ENCODE measurements around the gene LBHD1.

The LBHD1 gene

GRCh38 chr11:62649486-62649885 is 22.6 kb downstream of the LBHD1 start:
- in situ Hi-C loops (cut with MboI; ENCODE audit: low sequenced_read_pairs, unreplicated experiment): no loop called here
- no peak for DNase-seq (ENCODE audit: low spot score)
- TF ChIP-seq CTCF (IDR thresholded peaks at IDR 0.05; ENCODE audit: borderline replicate concordance, control extremely low read depth, extremely low read depth, insufficient read depth, missing control alignments): no peak

DNA sequence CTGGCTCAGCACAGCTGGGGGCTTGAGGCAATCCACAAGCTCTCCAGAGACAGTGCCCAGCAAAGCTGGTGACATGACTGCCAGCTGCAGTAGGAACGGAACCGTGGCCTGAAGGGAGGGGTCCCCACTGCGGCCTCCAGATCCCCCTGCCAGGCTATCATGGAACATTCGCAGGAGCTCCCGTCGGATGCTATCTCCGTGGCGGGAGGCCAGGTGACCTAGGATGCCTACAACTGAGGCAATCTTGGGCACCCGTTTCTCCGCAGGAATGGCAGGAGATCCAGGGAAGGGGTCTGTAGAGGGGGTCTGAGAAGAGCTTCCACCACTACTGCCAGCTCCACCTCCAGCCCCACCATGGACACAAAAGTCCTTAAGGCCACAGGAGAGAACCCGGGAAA is 23.1 kb downstream of the LBHD1 start:
- TF ChIP-seq CTCF (IDR thresholded peaks at IDR 0.05; ENCODE audit: borderline replicate concordance, control extremely low read depth, extremely low read depth, insufficient read depth, missing control alignments): no peak
- in situ Hi-C loops (cut with MboI; ENCODE audit: low sequenced_read_pairs, unreplicated experiment): no loop called here
- DNase-seq (ENCODE audit: low spot score): no peak

- TF ChIP-seq CTCF (IDR thresholded peaks at IDR 0.05; ENCODE audit: borderline replicate concordance, control extremely low read depth, extremely low read depth, insufficient read depth, missing control alignments): no peak
- in situ Hi-C loops (cut with MboI; ENCODE audit: low sequenced_read_pairs, unreplicated experiment): no loop called here
- DNase-seq (ENCODE audit: low spot score): no peak
Measured at GRCh38 chr11:62648185-62648966, 23.7 kb downstream of the LBHD1 start.

DNA sequence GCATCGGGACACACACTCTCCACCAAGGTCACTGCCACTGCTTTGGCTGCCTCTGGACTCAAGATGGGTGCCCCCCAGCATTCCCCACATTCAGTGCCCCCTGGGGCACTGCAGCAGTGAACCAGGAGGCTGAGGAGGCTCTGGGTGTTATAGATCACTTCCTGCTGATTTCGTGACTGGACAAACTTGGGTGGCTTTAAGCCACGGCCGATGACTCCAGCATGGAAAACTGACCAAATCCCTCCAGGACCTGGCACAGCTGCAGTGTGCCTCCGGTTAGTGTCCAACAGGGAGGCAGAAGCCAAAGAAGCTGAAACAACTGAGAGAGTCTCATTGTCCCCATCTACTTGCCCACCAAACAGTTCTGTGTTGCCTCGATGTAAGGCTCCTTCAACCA is 24.5 kb downstream of the LBHD1 start:
- TF ChIP-seq CTCF (IDR thresholded peaks at IDR 0.05; ENCODE audit: borderline replicate concordance, control extremely low read depth, extremely low read depth, insufficient read depth, missing control alignments): no peak
- DNase-seq (ENCODE audit: low spot score): no peak
- in situ Hi-C loops (cut with MboI; ENCODE audit: low sequenced_read_pairs, unreplicated experiment): no loop called here

GRCh38 chr11:62646825-62647608 is 25.1 kb downstream of the LBHD1 start:
- no peak for DNase-seq (ENCODE audit: low spot score)
- no peak for TF ChIP-seq CTCF (IDR thresholded peaks at IDR 0.05; ENCODE audit: borderline replicate concordance, control extremely low read depth, extremely low read depth, insufficient read depth, missing control alignments)
- in situ Hi-C loops (cut with MboI; ENCODE audit: low sequenced_read_pairs, unreplicated experiment): no loop called here

DNA sequence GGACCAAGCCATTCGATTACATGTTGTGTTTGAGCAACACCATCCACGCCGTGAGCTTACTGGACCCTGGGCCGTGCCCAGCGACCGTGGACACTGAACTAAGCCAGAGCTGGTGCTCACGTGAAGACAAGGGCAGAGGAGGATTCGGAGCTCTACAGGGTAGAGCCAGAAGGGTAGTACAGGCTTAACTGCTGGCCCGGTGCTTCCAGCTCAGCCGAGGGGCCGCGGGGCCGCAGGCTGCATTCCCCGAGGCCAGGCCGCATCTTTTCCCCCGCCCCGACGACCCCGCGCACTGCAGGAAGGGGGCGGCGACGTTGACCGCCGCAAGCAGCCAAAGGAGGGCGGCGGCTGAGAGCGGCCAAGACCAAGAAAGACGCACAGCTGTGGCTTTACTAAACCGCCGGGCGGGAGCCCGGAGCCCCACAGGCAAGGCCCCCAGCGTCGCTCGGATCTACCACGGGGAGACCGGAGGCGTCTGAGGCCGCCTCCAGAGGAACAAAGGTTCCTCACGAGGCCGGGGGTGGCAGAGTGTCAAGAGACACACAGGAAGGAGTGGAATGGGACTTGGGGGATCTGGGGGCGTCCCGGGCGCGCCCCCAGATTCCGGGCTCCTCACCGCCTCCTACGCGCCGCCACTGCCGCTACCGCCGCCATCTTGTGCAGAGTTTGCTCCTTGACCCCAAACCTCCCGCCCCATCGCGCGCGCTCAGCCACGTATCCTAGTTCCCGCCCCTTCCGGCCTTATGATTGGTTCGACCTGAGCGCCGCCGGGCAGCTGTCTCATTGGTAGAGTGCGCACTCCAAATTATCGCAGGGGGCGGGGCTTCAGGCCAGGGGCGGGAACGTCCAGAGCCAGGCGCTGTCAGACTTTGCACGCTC is 25.9 kb downstream of the LBHD1 start, which contains the start of gene GANAB:
Gene GANAB (minus strand): TSS at position 668 of the 879 bp plus-strand sequence. CDS start 14 bp downstream, at position 654.
- peak; percentile 100 for DNase-seq (ENCODE audit: low spot score)
- in situ Hi-C loops (cut with MboI; ENCODE audit: low sequenced_read_pairs, unreplicated experiment): no loop called here
- TF ChIP-seq CTCF (IDR thresholded peaks at IDR 0.05; ENCODE audit: borderline replicate concordance, control extremely low read depth, extremely low read depth, insufficient read depth, missing control alignments): no peak
